ENCODE measurements around the gene SLC22A17. TPM values are rescaled to one million over a fixed set of nuclear protein-coding genes. Genes with fewer than 3 reads are reported as not detected.

The SLC22A17 gene
- total and polyA plus RNA-seq, 2 of the 8 experiments (the other 6 are each of a cell fraction or from before 2014, with no cell fraction given), result 43.0 to 49.0 TPM

DNA sequence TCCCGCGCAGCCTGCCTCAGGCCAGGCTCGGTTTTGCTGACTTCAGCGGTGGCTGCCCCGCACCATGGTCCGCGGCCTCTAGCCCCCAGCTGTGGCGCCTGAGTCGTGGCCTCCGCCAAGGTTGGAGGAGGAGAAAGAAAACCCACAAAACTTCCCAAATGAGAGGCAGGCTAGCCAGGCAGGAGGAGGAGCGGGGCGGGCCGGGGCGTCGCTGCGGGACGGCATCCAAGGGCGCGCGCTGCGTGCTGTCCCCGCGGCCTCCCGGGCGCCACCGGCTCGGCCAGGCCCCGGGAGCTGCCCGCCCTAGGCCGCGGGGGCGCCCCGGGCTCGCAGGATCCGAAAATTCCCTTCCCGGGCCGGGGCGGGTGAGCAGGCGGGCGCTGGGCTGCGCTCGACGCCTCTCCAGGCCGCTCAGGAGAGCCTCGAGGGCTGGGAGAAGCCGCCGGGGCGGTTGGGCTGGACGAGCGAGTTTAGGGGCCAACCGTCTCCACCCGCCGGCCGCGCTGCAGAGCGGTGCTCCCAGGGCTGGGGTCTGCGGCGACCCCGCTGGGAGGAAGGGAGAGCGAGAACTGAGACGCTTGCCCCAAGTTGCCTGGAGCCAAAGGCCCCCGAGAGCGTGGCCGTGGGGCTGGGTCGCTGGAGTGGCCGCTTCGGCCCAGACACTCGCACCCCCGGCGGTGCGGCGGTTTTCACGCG, 12.5 kb upstream of the SLC22A17 start, which contains the start of gene EFS (continued):
- no peak for TF ChIP-seq TBP (IDR thresholded peaks at IDR 0.05; ENCODE audit: low read depth, low read length)

Data from H1 (cell line).